Bone marrow (tissue), 2 donors: ENCODE results near the gene CENPP.

Experiments
- DNase-seq, 2 donors: peaks; one replicate each; lab custom pipeline; 2025; lab: John Stamatoyannopoulos, UW

CENPP gene

GRCh38 chr9:92637886-92638620 is 312.3 kb downstream of the CENPP start:
- DNase-seq = no peak

GRCh38 chr9:92638621-92639101 is 312.9 kb downstream of the CENPP start:
- DNase-seq = no peak

- DNase-seq = no peak
These were observed 313.4 kb downstream of the CENPP start for GRCh38 chr9:92639124-92639523.

- no peak for DNase-seq
These were observed 314.1 kb downstream of the CENPP start for GRCh38 chr9:92639791-92640271.

GRCh38 chr9:92640398-92641091 is 314.8 kb downstream of the CENPP start:
- no peak for DNase-seq

DNA sequence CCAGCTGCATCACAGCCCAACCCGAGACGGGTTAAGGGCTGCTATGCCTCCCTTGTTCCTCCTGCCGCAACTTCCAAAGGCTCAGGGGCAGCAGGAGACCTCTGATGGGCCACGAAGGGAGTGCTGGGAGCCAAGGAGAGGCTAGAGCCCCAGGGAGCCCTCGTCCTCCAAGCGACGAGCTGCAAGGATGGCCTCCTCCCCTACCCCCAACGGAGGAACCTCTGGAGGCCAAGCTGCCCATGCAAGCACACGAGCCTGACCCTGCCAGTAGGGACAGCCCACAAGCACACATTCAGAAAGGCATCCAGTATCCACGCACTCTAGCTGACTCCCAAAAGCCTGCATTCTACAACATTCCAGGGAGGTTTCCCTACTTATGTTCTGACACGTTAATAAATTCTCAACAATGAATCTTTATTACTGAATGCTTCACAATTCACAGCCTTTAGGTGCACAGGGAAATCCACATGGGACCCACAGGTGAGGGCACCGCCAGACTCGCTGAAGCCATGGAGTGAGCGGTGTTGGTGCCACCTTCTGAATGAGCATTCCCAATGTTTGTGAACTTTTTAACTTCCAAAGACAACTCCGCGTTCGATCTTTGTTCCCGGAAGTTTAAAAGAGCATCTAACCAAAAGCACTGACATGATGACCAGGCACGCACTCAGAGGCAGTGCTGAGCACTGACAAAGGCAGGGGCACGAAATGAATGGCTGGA is 315.5 kb downstream of the CENPP start:
- DNase-seq = no peak

- no peak for DNase-seq
These were observed 316.3 kb downstream of the CENPP start for GRCh38 chr9:92642041-92642451.

- DNase-seq = no peak
These were observed 316.8 kb downstream of the CENPP start for GRCh38 chr9:92642564-92642963.

GRCh38 chr9:92644278-92644677 is 318.5 kb downstream of the CENPP start:
- no peak for DNase-seq

DNA sequence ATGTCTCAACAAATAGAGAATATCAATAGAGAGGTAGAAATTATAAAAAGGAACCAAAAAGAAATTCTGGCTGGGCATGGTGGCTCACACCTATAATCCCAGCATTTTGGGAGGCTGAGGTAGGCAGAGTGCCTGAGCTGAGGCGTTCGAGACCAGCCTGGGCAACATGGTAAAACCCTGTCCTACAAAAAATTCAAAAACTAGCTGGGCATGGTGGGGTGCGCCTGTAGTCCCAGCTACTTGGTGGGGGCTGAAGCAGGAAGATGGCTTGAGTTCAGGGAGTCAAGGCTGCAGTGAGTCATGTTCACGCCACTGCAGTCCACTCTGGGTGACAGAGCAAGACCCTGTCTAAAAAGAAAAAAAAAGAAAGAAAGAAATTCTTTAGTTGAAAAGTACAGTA is 319.3 kb downstream of the CENPP start:
- no peak for DNase-seq

DNA sequence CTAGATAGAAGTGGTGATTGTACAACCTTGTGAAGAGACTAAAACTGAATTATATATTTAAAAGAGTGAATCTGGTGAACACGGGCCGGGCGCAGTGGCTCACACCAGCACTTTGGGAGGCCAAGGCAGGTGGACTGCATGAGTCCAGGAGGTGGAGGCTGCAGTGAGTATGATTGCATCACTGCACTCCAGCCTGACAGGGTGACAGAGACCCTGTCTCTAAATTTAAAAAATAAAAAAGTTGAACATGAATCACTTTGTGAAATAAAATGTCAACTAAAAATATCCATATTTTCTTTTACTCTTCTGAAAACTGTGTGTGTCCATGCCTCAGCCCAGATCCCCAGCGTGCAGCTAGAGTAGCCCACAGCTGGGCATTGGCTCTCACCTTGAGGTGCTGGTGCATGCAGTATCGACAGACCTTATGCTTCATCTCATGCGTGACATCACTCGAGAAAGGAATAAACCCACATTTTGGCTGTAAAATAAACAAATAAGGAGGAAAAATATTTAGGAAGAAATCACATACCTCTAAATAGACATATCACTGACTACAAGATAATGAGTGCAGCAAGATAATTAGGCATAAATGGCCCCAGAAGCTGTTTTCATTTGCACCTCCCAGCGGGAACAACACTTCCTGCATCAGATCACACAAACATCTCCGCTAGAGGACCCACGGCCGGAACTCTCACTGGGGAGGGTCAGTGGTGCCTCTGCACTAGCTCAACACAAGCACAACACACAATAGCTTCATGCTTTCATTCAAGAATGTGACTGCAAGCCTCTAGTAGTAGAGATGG is 322.1 kb downstream of the CENPP start:
- DNase-seq = no peak

DNA sequence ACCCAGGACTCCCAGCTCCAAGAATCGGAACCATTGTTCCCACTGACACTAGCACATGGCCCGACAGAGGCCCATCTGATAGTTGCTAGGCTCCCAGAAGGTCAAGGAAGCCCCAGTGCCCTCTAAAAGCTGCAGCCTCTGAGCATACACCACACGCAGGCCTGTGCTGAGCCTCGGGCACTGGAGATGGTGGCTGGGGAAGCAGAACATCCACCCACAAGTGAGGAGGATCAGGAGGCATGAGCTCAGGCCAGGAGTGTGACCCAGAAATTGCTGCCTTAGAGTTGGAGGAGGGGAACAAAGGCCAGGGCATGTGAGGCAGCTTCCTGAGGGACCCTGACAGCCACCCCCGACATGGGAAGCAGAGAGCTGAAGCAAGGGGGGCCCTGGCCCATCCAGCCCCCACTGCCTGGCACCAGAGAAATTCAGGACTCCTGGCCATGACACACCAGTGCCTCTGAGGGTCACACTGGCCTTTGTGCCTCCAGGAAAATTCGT is 322.8 kb downstream of the CENPP start:
- DNase-seq = no peak

DNA sequence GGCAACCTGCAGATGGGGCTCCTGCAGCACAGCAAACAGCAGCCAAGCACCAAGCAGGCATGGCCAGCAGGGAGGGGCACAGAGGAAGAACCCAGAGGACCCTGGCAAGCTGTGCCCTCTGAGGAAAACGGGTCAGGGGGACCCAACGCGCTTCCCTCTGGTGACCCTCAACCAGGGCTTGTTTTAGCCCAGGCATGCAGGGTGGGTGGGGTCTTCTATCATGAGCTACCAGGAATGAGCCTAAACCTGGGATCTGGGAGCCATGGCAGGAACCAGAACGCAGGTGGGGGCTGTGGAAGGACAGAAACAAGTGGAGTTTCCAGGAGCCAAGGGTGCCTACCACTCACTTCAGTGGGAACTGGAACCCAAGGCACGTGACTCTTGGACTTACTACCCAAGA is 323.3 kb downstream of the CENPP start:
- DNase-seq = no peak

GRCh38 chr9:92650296-92650695 is 324.5 kb downstream of the CENPP start:
- no peak for DNase-seq

DNA sequence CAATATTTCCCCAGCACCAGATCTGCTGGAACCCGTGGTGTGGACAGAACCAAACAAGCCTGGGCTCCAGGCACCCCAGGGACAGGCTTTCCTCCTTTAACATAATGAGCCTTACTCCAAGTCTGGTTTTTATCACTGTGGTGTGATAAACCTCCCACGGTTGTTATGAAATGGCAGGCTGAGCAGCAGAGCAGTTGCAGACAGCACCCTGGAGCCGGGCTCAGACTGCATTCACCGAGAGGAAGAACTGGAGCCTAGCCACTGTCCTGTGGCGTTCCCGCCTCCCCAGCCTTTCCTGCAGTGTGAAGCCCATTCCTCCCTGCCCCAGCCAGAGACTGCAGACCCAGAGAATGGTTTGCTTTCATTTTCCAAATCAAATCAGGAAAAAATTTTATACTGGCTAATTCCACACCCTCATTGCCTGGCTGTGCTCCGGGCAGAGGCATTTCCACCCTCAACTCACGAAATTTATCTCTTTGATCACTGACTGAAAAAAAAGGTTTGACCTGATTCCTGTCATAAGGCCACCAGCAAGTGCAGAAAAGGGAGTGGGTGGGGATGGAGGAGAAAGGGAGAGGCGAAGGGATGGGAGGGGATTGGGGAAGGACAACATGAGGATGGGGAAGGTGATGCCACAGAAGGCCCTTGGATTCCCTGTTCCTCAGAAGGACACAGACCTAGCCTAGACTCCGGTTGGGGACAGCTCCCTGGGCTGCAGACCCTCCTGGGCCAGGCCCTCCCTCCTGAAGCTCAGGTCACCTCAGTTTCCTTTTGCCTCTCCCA is 325.3 kb downstream of the CENPP start:
- no peak for DNase-seq

DNA sequence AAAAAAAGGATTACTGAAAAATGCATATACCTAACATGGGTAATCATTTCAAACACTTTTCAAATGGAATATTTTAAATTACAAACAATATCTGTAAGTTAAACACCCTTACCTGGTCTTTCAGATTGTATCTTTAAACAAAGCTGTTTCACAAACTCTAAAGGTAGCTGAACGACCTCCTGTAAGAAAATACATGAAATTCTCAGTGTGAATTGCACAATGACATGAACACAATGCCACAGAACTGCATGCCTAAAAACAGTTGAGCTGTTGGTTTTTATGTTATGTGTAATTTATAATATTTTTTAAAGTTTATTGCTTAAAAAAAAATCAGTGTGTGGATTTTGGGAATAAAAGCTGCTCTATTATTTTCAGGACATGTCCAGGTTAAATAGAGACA is 326.7 kb downstream of the CENPP start:
- DNase-seq = no peak

- no peak for DNase-seq
These were observed 328.9 kb downstream of the CENPP start for GRCh38 chr9:92654481-92655301.

- DNase-seq = no peak
These were observed 329.6 kb downstream of the CENPP start for GRCh38 chr9:92655366-92655765.

GRCh38 chr9:92655896-92656536 is 330.3 kb downstream of the CENPP start:
- DNase-seq = no peak

- no peak for DNase-seq
These were observed 330.8 kb downstream of the CENPP start for GRCh38 chr9:92656537-92656925.
